ENCODE data around the gene HIKESHI.

Gene HIKESHI

DNA sequence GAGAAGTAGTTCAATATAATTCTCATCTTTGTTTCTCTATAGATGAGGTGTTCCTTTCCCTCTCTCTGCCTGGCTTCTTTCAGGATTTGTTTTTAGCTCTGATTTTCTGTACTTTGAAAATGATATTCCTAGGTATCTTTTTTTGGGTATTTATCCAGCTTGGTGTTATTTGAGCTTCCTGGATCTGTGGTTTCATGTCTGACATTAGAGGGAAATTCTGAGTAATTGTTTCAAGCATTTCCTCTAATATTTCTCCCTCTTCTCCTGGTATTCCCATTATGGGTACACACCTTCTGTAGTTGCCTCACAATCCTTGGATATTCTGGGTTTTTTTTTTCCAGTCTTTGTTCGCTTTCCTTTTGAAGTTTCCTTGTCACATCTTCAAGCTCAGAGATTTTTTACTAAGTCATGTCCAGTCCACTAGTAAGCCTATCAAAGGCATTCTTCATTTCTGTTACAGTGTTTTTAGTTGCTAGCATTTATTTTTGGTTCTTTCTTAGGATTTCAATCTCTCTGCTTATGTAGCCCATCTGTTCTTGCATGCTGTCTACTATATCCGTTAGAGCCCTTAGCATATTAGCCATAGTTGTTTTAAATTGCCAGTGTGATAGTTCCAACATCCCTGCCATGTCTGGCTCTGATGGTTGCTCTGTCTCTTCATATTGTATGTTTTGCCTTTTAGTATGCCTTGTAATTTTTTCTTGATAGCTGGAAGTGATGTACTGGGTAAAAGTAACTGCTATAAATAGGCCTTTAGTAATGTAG is 78.4 kb downstream of the HIKESHI start:
- no peak for DNase-seq

DNA sequence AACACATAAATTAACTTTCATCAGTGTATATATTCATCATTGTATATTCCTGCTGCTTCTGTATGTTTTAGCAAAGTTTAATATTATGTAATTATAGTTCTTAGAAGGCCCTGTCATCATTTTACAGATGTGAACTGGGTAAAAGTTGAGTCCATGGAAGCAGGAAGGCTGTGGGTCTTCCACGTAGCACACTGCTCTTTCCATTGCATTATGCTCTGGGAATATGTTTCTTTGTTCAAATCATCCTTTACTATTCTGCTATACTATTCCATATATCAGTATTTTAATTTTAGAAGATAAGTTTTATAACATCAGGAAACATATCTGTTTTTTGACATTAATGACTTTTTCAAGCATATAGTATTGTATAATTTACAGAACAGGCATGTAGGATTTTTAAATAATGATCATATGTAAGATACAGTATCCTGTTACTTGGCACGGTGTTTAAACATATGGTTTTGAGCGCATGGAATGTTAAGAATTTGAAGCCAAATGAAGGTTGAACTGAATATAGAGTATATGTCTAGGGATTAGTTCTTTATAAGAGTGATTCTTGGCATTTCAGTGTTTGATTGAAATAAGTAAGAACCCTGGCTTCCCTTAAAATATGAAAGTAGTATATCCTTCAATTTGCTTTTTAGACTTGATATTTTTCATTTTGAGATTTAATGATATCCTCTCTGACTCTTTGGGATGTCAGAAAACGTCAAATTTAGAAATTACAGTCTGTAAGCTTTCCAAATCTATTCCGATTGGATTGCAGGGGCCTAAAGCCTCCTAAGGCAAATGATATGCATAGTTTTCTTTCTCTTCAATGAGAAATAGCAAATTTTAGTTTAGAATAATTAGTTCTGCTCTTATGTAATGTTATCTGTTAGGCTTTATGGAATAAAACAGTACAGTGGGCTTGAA is 81.3 kb downstream of the HIKESHI start:
- no peak for DNase-seq

DNA sequence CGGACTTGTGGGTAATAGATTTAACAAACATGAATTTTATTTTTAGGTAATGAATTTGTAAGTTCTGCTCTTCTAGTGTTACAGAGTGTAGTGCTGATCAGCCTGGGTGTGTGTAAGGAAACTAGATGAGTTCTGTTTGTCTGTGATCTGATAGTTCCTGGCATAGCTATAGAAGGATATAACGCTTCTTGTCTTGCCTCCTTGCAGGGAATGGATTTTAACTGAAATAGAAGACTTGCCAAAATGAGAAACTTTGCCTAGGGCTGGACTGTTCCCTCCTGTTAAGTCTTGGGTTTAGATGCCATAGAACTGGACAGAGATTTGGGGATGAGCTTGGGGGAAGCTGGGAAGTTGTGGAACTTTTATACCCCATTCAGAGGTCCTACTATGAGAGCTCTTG is 84.2 kb downstream of the HIKESHI start:
- DNase-seq, result no peak

DNA sequence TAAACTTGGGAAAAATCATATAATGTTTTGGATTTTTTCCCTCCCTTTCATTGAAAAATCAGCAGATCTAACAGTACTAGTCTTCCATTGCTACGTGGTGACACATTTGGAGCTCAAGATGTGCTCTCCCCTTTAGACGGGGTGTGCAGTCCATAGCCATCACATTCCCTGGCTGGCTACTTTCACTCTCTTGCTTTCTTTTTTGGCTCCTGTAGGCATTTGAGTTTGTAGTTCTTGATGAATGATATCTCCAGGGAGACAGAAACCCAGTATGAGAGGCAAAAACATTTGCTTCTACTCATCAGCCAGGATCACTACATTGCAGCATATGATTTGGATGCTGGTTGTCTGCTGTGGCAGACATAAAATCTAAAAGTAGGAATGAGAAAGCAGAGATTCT is 84.7 kb downstream of the HIKESHI start:
- DNase-seq, result no peak

DNA sequence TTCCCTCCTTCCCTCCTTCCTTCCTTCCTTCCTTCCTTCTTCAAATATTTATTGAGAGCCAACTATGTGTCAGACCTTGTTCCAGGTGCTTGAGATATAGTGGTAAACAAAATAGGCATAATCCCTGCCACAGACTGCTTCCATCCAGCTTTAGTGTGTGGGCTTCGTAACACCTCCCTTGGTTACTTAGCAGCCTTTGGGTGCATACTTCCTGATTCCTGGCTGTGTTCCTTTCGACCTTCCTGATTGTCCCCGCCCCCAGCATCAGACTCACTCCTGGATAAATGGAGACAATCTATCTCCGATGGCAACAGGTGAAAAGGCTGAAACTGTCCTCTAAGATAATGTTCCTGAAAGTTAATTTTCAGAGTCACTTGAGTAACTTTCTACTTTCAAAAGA is 86.2 kb downstream of the HIKESHI start:
- no peak for DNase-seq

DNA sequence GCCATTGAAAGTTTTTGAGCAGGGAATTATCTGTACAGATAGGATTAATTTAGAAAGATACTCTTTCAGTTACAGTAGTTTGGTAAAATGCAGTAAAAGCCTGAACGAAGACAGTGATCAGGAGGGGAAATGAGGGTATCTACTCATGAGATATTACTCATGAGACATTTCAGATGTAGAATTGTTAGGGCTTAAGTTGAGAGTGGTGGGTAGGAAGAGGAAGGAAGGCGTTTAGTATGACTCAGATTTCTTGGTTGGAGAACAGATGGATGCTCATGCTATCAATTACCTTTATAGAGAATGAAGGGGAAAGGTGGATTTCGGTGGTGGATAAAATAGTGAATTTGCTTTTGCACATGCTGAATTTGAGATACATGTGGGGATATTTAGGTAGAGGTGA is 88.4 kb downstream of the HIKESHI start:
- DNase-seq, result no peak

DNA sequence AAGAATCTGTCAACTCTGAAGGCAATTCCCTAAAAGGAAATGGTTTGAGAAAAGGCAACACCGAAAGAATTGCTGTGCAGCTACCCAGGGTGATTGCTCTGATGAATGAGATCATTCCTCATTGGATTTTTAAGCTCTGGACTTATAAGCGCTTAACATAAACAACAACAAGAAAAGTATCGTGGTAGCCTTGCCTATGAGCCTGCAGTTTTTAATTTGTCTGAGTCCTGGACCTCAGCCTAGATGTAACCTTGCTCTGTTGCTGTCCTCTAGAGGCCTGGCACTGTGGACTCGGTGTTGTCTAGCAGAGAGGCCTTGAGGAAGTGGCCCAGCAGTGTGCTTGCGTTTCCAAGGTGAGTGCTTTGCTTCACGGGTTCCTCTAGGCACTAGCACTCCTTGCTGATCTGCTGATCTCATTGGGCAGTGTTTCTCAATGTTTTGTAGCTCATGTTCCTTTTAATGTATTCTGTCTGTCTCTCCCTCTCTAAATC is 93.1 kb downstream of the HIKESHI start:
- no peak for DNase-seq

Data from 8988T (cell line).